Vagina (tissue), 2 donors: ENCODE results near the gene MFAP3.

ENCODE experiments used
- CTCF ChIP-seq, 3 experiments: fragments of 450-650 bp in 2 of 3; fragments of 200-600 bp in 1 of 3; sonication (generic) in 1 of 3; IDR thresholded peaks; one replicate each; pipeline ENCODE4 v1.5.1; 2017 to 2019; ENCODE audit warnings: antibody characterized with exemption in 3 of 3, mild to moderate bottlenecking in 2 of 3, moderate library complexity in 2 of 3
- POLR2A ChIP-seq, 2 donors: fragments of 450-650 bp; IDR thresholded peaks; one replicate each; pipeline ENCODE4 v1.6.1; 2017; ENCODE audit warnings: antibody characterized with exemption in 2 of 2, mild to moderate bottlenecking in 2 of 2, moderate library complexity in 2 of 2
- POLR2AphosphoS5 ChIP-seq, 2 donors: sonication (generic); formaldehyde crosslinking; IDR thresholded peaks; one replicate each; pipeline ENCODE4 v1.9.0; 2017; ENCODE audit warnings: antibody characterized with exemption in 2 of 2, mild to moderate bottlenecking in 2 of 2, low read depth in 1 of 2; ENCODE audit not compliant: insufficient read depth in 1 of 2

GRCh38 chr5:154063372-154063771 lies 24.6 kb downstream of the MFAP3 start:
- TF ChIP-seq CTCF (IDR thresholded peaks at IDR 0.05) (no peak), POLR2A (IDR thresholded peaks at IDR 0.05) (no peak), POLR2AphosphoS5 (IDR thresholded peaks at IDR 0.05; ENCODE audit: insufficient read depth in 1 of 2, low read depth in 1 of 2) (no peak)
